Measurements from ENCODE around the gene GFPT2.

Gene GFPT2

DNA sequence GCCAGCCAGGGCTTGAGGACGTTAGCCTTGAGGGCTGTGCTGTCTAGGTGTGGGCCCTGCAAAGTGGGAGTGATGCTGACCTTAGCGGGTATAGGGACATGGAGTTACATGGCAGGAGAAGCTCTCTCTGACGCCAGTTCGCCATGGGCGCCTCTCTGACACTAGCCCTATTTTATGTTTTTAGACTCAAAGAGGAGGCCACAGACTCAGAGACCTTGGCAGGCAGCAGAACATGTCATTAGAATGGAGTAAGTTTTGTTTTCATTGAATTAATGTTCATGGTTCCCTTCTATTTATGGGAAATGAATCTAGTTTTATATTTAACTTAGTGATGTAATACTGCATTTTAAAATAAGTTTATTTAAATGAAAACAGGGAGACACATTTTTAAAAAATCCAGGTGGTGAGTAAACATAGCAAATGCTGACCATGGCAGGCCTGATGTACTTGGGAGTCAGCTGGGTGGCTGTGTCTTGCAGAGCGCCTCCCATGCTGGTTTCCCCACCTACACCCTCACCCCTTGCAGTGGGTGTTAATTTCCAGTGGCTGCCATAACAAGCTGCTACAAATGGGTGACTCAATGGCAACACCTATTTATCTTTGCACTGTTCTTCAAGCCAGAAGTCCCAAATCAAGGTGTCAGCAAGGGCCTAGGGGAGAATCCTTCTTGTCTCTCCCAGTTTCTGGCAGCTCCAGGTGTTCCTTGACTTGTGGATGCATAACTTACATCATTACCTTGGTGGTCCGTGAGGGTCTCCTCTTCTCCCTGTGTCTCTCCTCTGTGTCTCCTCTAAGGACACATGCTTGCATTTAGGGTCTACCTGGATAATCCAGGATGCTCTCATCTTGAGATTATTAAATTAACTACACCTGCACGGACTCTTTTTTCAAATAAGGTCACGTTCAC is 25.6 kb upstream of the GFPT2 start:
- DNase-seq: no peak

DNA sequence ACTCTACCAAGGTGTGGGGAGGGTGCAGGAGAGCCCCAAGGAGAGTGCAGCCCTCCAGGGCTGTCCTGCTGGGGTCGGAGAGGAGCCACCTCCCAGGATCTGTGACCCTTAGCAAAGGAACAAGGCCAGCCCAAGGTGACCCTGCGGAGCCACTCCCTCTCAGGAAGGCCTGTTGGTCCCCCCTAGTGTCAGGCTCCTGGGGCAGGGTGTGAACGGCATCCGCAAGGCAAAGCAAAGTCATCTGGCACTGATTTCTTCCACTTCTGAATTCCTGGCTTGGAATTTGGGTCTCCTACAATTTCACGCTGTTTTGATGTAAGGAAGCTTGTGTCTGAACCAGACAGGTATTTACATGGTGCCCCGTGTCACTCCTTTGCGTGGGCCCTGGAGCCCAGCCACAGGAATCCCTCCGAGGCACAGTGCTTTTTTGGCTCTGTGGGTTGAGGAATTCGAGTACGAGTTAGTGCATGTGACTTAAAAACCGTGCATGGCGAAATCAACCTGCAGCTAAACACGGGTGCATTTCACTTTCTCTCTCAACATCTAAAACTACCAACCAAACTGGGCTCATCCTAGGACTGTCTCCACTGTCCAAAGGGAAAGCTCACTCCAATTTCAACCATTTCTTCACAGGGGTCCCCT is 24.5 kb upstream of the GFPT2 start:
- DNase-seq: no peak

DNA sequence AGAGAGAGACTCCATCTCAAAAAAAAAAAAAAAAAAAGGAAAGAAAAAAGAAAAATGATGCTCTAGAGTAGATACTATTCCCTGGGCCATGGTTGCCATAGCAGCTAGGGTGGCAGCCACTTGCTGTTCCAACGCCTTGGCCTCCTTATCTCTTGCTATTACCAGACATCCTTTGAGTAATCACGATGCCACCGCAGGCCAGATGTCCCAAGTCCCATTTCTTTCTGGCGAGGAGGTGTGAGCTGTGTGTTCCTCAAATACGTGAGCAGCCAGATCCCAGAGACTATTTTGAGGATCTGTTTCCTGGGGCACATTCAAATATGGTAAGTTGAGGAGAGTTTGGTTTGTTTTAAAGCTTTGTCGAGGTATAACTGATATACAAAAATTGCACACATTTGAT is 23.4 kb upstream of the GFPT2 start:
- DNase-seq: no peak

DNA sequence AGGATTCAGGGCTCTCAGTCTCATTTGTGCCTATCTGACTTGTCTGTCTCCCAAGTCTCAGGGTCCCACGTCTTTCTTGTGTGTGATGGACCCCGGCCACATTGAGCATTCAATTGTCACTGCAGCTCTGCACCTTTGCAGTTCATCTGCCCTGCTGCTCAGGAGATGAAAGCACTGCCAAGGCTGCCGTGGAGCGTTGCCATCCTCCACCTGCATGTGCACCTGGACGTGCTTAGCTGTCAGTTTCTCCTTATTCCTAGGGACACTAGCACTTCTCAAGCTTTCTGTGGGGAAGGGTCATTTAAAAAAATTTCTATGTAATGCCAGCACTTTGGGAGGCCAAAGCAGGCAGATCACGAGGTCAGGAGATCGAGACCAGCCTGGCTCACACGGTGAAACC is 22.8 kb upstream of the GFPT2 start:
- no peak for DNase-seq

DNA sequence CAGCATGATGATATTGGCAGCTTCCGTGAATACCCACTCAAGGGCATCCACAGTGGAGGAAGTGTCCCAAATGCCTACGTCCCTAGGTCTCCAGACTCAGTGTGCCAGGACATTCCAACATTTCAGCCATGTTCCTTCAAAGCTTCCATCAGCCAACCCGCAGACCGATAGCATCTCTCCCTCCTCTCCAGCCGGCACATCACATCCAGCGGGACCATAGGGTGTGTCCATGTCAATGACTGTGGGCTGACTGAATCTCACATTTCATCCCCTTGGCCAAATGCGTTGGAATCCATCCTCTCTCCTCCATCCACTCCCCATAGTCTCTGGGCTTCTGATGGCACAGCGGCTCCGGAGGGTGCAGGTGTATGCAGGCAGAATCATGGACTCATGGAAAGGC is 22.2 kb upstream of the GFPT2 start:
- no peak for DNase-seq

DNA sequence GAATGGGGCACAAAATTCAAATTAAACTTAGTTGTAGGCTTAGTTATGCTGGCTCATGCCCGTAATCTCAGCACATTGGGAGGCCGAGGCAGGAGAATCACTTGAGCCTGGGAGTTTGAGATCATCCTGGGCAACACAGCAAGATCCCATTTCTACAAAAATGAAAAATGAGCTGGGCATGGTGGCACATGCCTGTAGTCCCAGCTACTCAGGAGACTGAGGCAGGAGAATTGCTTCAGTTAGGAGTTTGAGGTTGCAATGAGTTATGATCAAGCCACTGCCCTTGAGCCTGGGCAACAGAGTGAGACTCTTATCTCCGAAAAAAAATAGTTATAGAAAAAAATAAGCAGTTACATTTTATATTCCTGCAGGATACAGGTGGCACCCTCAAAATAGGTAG is 20.7 kb upstream of the GFPT2 start:
- no peak for DNase-seq

DNA sequence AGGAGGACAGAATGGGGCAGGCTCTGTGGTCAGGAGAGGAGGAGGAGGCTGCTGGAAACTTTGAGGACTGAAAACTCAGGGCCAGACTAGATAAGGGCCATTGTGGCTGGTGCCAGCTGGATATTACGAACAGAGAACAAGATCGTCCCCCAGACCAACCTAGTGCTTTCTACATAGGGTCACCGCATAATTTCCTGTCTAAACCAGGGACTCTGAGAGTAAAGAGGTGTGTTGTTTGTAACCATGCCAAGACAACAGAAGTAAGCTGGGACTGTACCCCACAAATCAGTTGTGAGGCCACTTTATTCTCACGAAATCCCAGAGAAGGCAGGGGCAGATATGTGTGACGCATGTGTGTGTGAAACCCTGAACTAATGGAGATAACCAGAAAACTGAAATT is 20.3 kb upstream of the GFPT2 start:
- DNase-seq: no peak

DNA sequence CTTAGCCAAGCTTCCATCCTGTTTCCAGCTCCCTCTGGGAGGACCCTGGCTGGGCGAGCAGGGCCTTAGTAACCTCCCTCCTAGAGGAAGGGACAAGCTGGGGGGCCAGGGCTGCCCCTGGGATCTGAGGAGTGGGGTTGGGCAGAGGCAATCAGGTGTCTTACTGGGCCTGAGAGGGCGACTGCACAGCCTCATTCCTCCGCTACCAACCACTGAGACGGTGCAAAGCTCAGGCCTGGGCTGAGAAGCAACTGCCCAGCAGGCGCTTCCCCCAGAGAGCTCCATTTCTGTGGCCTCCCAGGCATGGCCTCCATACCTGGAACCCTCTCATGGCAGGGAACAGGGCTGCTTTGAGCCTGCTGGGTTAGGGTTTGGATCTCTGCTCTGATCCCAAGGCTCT is 18.8 kb upstream of the GFPT2 start:
- DNase-seq: no peak

DNA sequence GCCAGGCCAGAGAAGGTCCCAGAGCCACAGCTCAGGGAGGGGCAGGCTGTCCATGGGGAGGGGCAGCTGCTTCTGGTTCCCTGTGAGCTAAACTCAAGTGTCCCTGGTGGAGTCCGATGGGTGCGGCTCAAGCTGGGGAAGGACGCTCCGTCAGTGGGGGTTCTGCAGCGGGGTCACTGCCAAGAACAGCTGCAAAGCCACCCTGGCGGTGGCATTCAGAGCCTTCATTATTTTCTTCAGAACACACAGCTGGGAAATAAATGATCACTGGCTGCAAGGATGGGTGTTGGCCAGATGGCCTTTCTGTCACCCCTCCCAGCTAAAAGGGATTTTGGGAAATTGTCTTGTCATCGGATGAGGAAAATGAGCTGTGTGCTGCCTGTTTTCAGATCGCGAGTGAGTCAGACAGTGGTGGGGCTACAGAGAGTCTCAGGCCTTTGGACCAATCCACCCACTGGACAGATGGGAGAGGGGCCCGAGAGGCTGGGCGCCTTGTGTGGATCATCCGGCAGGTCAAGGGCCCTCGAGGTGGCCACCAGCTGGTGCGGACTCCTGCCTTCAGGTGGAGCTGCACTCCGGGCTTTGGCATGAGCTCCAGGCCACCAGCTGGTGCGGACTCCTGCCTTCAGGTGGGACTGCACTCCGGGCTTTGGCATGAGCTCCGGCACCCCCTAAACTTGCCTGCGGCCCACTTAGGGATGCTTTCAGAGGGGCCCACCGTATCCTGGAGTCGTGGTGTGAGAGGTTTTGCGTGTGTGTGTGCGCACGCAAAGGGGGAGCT is 17.9 kb upstream of the GFPT2 start:
- no peak for DNase-seq

DNA sequence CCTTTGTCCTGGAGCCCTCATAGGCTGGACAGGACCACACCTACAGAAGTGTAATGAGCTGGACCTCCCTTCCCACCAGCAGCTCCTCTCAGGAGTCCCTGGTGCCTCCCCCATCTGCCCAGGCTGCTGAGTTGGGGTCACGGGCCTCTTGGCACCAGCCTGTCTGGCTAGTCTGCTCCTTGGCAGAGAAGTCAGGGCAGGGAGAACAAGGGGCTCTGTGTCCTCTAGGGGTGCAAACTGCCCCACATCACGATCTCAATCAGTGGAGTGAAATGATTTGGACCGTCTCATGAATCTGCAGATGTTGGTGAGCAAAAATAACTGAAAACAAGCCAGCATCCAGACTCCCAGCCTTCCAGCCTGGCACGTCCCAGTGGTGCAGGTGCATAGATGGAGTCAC is 14.9 kb upstream of the GFPT2 start:
- DNase-seq: no peak

DNA sequence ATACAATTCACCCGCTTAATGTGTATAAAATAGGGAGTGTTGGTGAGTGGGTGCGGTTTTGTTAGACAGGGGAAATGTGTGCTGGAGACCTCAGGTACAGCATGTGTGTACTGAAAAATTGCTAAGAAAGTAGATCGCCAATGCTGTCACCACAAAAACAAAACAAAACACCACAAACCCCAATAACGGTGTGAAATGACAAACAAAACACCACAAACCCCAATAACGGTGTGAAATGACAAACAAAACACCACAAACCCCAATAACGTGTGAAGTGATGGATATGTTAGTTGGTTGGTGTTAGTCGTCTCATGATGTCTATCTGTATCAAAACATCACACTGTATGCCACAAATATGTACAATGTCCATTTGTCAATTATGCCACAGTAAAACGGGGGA is 14.2 kb upstream of the GFPT2 start:
- no peak for DNase-seq

DNA sequence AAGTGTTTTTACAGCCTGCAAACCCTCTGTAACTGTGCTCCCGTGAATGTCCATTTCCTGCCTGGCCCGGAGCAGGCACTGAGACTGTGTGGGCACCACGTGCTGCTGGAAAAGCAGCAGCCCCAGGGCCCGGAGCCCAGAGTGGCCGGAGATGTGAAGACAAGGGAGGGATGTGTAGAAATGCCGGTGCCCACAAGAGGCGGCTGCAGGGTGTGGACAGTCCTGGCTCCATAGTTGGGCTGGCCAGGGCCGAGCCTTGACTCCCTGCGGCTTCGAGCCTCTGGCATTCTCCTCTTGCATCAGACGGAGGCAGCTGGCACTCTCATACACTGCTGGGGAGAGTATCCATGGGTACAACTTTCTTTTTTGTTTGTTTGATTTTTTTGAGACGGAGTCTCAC is 13.2 kb upstream of the GFPT2 start:
- DNase-seq: no peak

DNA sequence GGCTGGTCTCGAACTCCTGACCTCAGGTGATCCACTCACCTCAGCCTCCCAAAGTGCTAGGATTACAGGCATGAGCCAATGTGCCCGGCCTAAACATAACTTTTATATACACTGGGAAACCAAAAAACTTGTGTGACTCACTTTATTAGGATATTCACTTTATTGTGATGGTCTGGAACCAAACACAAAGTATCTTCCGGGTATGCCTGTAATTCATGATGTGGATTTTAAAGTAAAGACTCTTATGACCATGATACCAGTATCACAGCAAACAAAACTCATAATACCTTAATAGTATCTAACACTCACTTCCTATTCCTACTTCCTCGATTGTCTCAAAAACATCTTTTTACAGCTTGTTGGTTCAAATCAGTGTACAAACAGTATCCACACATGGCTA is 12.7 kb upstream of the GFPT2 start:
- DNase-seq: no peak

DNA sequence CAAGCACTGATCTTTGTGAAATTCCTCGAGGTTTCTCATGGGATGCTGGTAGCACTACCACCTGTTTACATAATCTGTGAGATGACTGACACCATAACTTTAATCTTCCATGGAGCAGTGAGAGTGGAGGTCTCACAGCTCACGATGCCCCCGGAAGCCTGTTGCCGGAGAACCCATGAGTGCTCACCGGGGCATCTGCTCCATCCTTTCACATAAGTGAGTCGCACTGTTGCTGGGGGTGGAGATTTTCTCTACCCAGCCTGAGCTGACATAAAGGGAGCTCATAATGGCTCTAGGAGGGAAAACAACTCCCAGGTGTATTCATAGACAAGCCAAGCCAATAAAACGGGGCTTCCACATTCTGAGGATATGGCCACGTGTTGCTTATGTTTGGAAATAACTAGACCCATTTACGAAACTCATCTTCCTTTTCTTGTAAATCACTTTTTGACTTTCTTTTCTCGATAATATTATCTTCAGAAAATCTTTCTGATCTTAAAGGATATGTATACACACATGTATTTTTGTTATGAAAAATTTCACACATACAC is 11.2 kb upstream of the GFPT2 start:
- no peak for DNase-seq

DNA sequence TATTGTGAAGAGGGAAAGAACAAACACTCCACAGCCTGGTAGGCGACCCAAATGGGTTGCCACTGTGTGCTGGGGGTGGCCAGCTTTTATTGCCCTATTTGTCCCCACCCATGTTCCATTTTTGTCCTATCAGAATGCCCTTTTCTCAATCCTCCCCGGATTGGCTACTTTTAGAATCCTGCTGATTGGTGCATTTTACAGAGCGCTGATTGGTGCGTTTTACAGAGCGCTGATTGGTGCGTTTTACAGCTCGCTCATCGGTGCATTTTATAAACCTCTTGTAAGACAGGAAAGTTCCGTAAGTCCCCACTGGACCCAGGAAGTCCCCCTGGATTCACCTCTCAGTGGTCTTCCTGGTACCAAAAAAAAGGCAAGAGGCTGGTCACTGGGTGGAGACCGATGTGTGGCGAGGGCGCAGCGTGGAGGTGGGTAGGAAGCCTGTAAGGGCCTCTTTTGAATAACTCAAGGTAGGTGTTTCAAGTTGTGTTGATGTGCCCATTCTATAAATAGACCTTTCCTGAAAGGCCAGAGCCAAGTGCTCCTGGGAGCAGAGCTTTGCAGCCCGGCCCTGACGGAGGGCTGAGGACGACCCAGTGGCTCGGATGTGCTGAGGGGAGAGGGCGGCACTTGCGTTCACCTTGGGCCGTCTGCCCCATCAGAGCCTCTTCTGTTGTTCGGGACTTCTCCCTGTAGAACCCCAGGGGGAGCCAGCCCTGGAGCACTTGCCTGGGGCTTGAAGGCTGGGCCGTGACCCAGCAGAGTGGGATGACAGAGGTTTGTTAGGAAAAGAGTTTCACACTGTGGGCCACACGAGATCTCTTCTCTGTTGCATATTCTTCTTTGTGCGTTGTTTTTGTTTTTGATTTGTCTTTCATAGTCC is 7.2 kb upstream of the GFPT2 start:
- DNase-seq: no peak

DNA sequence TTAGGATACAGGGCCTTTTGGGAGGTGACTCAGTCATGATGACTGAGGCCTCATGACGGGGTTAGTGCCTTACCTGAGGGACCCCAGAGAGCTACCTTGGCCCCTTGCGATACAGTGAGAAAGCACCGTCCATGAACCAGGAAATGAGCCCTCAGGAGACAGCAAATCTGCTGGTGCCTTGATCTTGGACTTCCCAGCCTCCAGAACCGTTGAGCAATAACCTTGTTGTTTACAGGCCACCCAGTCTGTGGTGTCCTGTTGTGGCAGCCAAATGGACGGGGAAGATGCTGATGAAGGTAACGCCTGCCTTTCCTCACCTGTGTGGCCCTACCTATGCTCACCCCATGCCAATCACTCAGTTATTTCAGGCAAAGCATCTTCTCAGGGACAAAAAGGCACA is 5.6 kb upstream of the GFPT2 start:
- no peak for DNase-seq

DNA sequence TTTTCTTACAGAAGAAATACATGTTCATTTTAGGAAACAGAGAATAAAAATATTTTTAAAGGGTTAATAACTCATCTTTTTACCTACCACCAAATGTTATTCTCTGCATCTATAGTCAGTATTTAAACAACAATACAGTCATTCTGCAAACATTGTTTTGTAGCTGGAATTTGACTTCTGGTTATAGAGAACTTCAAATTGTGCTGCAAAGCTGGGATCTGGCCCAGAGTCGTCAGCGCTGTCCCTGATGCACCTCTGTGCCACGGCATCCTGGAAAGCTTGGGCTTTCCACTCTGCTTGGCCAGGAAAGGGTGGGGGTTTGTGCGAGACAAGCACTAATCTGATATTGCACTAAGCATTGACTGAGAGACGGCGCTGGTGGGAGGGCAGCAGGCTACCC is 5.0 kb upstream of the GFPT2 start:
- DNase-seq: no peak

DNA sequence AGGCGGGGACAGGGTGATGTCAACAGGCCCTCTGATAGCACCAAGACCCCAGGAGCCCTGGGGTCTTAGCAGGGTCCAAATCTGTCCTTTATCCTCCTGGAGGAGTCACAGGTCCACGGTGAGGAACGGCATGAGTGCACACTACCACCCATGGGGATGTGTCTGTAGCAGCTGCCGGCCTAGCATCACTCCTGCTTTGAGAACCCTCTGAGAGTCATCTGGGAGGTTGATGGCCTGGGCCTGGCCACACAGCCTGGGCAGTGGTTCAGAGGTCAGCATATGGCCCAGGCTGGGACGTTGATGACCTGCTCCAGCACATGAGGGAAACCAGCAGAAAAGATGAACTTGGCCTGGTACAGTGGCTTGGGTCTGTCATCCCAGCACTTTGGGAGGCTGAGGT is 1.8 kb upstream of the GFPT2 start:
- no peak for DNase-seq

DNA sequence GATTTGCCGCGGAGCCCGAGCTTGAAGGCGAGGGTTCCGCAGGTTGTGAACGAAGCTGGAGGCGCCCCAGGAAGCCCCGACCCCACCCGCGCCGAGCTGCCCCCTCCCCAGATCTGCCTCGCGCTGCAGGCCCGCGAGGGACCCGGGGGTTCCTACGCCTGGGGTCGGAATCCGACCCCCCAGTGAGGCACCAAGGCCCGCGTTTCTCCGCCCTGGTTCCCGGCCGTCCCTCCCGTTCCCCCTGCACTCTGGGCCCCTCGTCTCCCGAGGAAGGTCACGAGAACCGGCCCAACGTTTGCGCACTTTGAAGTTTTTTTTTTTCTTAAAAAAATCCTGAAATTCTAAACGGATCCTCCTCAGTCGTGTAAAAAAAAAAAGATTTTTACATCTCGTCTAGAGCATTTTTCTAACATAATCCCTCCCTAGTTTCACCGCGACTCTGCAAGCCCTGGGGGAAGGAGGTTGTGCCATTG is 880 bp upstream of the GFPT2 start:
- no peak for DNase-seq

DNA sequence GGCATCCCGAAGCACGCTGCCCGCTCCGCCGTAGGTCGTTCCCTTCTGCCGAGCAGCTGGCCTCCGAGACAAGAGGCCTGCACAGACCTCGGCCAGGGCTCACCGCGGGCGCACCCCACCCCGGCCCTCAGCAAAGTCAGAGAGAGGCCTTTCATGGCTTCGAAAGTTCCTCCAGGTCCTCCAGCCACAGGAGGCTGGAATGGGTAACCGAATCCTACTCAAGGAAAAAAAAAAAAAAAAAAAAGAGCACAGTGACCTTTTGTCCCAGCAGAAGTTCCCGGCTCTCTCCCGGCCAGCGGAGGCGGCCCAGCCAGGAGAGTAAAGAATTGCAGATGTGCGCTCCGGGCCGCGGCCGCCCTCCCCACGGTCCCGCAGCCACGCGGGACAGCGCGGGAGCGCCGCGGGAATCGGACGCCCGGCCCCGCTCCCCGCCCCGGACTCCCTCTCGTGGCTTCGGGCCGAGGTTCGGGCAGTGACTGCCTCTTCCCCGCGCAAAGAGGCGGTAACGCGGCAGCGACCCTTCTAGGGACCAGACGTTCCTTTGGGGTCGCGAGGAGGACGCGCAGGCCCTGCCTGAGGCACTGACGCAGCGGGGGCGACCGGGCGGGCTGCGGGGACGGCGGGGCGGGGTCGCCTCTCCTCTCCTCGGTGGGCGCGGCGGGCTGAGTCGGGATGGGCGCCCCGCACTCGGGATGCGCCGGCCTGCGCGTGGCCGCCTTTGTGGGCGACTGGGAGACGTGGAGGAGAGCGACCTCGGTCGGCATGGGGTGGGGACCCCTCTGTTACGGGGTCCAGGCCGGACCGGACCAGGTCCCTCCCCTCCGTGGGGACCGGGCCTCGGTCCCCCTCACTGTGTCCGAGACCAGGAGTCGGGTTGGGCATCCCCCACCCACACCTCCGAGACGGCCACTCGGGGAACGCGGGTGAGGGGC is 754 bp downstream of the GFPT2 start:
- DNase-seq: no peak

All from NCI-H1048 (cell line).